Activated CD4-positive, alpha-beta memory T cell treated with anti-CD3 and anti-CD28 coated beads for 36 hours (primary cell): Measurements from ENCODE around the gene CCDC57. TPM values are rescaled to one million over a fixed set of nuclear protein-coding genes. Genes with fewer than 3 reads are reported as not detected.

ENCODE experiments used
- CTCF ChIA-PET: fragments of 350-600 bp; sonication (Branson Sonifier 250); formaldehyde crosslinking; loops from one replicate; lab custom pipeline; 2021; ENCODE audit warnings: antibody characterized with exemption, inconsistent platforms; lab: Charles Lee
- POLR2A ChIA-PET: fragments of 350-600 bp; sonication (Branson Sonifier 250); formaldehyde crosslinking; loops from one replicate; lab custom pipeline; 2021; ENCODE audit warnings: antibody characterized with exemption; lab: Charles Lee
- DNase-seq: peaks from one replicate; pipeline ENCODE4 v3.0.0-alpha.2; 2020
- H3K27ac Mint-ChIP-seq: one replicate; pipeline ENCODE4 v1.8.0; 2021; ENCODE audit warnings: mixed read lengths
- H3K27me3 Mint-ChIP-seq: one replicate; pipeline ENCODE4 v1.8.0; 2021; ENCODE audit warnings: mixed read lengths
- H3K36me3 Mint-ChIP-seq: one replicate; pipeline ENCODE4 v1.8.0; 2021; ENCODE audit warnings: mixed read lengths
- H3K4me1 Mint-ChIP-seq: one replicate; pipeline ENCODE4 v1.8.0; 2021; ENCODE audit warnings: low read depth, mixed read lengths
- H3K4me3 Mint-ChIP-seq: one replicate; pipeline ENCODE4 v1.8.0; 2021; ENCODE audit warnings: mild to moderate bottlenecking, mixed read lengths
- H3K9me3 Mint-ChIP-seq: one replicate; pipeline ENCODE4 v1.8.0; 2021; ENCODE audit warnings: mixed read lengths
- intact Hi-C: fragments of 100-400 bp; cut with micrococcal nuclease; formaldehyde crosslinking; loops from one replicate; pipeline ENCODE4 v1.15.1; 2023
- total RNA-seq, 2 experiments: library from RNA; stranded (reverse); gene quantifications; one replicate each; pipeline ENCODE4 v1.2.3, GENCODE V29; 2021

Gene CCDC57
- total RNA-seq, 2 experiments from 2014 or later, result 49.6 to 51.7 TPM

DNA sequence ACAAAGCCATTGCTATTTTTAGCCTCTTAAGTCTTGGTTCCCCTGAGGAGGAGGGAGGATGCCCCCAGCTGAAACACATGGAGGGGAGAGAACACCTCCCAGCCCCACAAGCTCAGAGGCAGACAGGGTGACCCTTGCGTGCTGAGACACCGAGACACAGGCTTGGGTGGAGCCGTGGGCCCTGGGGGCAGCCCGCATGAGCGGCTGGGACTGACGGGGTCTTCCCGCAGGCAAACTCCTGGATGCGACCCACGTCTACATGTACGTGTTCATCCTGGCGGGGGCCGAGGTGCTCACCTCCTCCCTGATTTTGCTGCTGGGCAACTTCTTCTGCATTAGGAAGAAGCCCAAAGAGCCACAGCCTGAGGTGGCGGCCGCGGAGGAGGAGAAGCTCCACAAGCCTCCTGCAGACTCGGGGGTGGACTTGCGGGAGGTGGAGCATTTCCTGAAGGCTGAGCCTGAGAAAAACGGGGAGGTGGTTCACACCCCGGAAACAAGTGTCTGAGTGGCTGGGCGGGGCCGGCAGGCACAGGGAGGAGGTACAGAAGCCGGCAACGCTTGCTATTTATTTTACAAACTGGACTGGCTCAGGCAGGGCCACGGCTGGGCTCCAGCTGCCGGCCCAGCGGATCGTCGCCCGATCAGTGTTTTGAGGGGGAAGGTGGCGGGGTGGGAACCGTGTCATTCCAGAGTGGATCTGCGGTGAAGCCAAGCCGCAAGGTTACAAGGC lies 26.0 kb upstream of the CCDC57 start:
- intact Hi-C loops, result loop anchor here (2.0 kb wide), 1 partner anchor 180 kb away; the partner anchor contains the start of genes HEXD and OGFOD3
- Mint-ChIP-seq H3K36me3 (peaks cover 25% of the 10 kb centered on the region), H3K27me3 (no peaks in the 10 kb centered on the region), H3K9me3 (no peaks in the 10 kb centered on the region), H3K27ac (peak overlapping the region; percentile 75), H3K4me1 (peaks cover 64% of the 10 kb centered on the region), H3K4me3 (peak overlapping the region; percentile 60)
- peak; percentile 87 for DNase-seq
- CTCF ChIA-PET, result interaction anchor here (1.0 to 3.8 kb wide), 5 partner anchors 33 to 113 kb away, joined by 3 to 19 read pairs (median 7); no protein-coding TSS in a partner anchor
- POLR2A ChIA-PET, result interaction anchor here (0.5 to 1.0 kb wide), 4 partner anchors 25 to 166 kb away, joined by 3 to 4 read pairs (median 3); no protein-coding TSS in a partner anchor

- POLR2A ChIA-PET, result interaction anchor here (0.5 to 1.0 kb wide), 3 partner anchors 24 to 165 kb away, joined by 3 to 4 read pairs (median 3); no protein-coding TSS in a partner anchor
- peak overlapping the region; percentile 60 for H3K4me3 Mint-ChIP-seq
- peaks cover 63% of the 10 kb centered on the region for H3K4me1 Mint-ChIP-seq
- CTCF ChIA-PET, result interaction anchor here (1.0 to 3.8 kb wide), 6 partner anchors 32 to 114 kb away, joined by 3 to 19 read pairs (median 8); partner anchors contain the start of gene SECTM1
- no peak for DNase-seq
- H3K27me3 Mint-ChIP-seq, result no peaks in the 10 kb centered on the region
- intact Hi-C loops, result loop anchor here (2.0 kb wide), 1 partner anchor 181 kb away; the partner anchor contains the start of genes HEXD and OGFOD3
- peak overlapping the region; percentile 75 for H3K27ac Mint-ChIP-seq
- H3K36me3 Mint-ChIP-seq, result peaks cover 19% of the 10 kb centered on the region
- no peaks in the 10 kb centered on the region for H3K9me3 Mint-ChIP-seq
Measured at GRCh38 chr17:82237746-82238471, 25.3 kb upstream of the CCDC57 start.

DNA sequence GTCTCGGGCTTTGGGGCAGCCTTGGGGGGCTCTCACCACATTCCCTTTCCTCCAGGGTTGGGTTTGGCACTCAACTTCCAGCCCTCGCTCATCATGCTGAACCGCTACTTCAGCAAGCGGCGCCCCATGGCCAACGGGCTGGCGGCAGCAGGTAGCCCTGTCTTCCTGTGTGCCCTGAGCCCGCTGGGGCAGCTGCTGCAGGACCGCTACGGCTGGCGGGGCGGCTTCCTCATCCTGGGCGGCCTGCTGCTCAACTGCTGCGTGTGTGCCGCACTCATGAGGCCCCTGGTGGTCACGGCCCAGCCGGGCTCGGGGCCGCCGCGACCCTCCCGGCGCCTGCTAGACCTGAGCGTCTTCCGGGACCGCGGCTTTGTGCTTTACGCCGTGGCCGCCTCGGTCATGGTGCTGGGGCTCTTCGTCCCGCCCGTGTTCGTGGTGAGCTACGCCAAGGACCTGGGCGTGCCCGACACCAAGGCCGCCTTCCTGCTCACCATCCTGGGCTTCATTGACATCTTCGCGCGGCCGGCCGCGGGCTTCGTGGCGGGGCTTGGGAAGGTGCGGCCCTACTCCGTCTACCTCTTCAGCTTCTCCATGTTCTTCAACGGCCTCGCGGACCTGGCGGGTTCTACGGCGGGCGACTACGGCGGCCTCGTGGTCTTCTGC lies 24.6 kb upstream of the CCDC57 start:
- intact Hi-C loops, result no loop called here
- Mint-ChIP-seq H3K4me3 (no peak overlapping the region), H3K27ac (no peak overlapping the region), H3K36me3 (peaks cover 14% of the 10 kb centered on the region), H3K27me3 (no peaks in the 10 kb centered on the region), H3K4me1 (peaks cover 57% of the 10 kb centered on the region), H3K9me3 (no peaks in the 10 kb centered on the region)
- ChIA-PET POLR2A (interaction anchor here (0.7 to 1.0 kb wide), 2 partner anchors 61 kb away, joined by 3 read pairs; no protein-coding TSS in a partner anchor), CTCF (interaction anchor here (1.0 to 3.8 kb wide), 22 partner anchors 10 to 199 kb away, joined by 3 to 23 read pairs (median 6); partner anchors contain the start of genes CCDC57, CD7, DCXR and HEXD)
- DNase-seq, result no peak

- intact Hi-C loops, result loop anchor here (1.0 kb wide), 1 partner anchor 85 kb away; no protein-coding TSS in a partner anchor
- peak; percentile 79 for DNase-seq
- POLR2A ChIA-PET, result interaction anchor here (0.7 to 1.7 kb wide), 5 partner anchors 37 to 87 kb away, joined by 3 to 8 read pairs (median 4); partner anchors contain the start of gene CSNK1D
Measured at GRCh38 chr17:82236142-82236971, 23.7 kb upstream of the CCDC57 start.

GRCh38 chr17:82235775-82236141 lies 23.1 kb upstream of the CCDC57 start:
- Mint-ChIP-seq H3K4me3 (no peak overlapping the region), H3K27me3 (no peaks in the 10 kb centered on the region), H3K36me3 (peaks cover 11% of the 10 kb centered on the region), H3K27ac (no peak overlapping the region), H3K4me1 (peaks cover 44% of the 10 kb centered on the region), H3K9me3 (no peaks in the 10 kb centered on the region)
- intact Hi-C loops, result loop anchor here (1.0 kb wide), 1 partner anchor 86 kb away; no protein-coding TSS in a partner anchor
- CTCF ChIA-PET, result interaction anchor here (0.6 to 3.8 kb wide), 33 partner anchors 9 to 206 kb away, joined by 3 to 23 read pairs (median 5); partner anchors contain the start of genes CCDC57, CD7, DCXR and HEXD
- POLR2A ChIA-PET, result interaction anchor here (1.0 to 1.7 kb wide), 4 partner anchors 37 to 88 kb away, joined by 3 to 8 read pairs (median 6); partner anchors contain the start of gene CSNK1D
- DNase-seq, result no peak

More at GRCh38 chr17:82236142-82236971, 23.7 kb upstream of the CCDC57 start:
- Mint-ChIP-seq H3K4me3 (no peak overlapping the region), H3K27me3 (no peaks in the 10 kb centered on the region), H3K4me1 (peaks cover 50% of the 10 kb centered on the region), H3K27ac (no peak overlapping the region), H3K9me3 (no peaks in the 10 kb centered on the region), H3K36me3 (peaks cover 12% of the 10 kb centered on the region)
- CTCF ChIA-PET, result interaction anchor here (0.5 to 3.8 kb wide), 35 partner anchors 8 to 207 kb away, joined by 3 to 23 read pairs (median 5); partner anchors contain the start of genes CCDC57, CD7, DCXR and HEXD

GRCh38 chr17:82235056-82235774 lies 22.6 kb upstream of the CCDC57 start:
- ChIA-PET POLR2A (interaction anchor here (0.8 to 1.7 kb wide), 4 partner anchors 64 to 88 kb away, joined by 3 to 8 read pairs (median 6); no protein-coding TSS in a partner anchor), CTCF (interaction anchor here (1.0 to 3.8 kb wide), 16 partner anchors 9 to 204 kb away, joined by 3 to 23 read pairs (median 7); partner anchors contain the start of genes CD7, HEXD and RAC3)
- no peak overlapping the region for H3K27ac Mint-ChIP-seq
- no peaks in the 10 kb centered on the region for H3K9me3 Mint-ChIP-seq
- no peak overlapping the region for H3K4me3 Mint-ChIP-seq
- peaks cover 11% of the 10 kb centered on the region for H3K36me3 Mint-ChIP-seq
- H3K4me1 Mint-ChIP-seq, result peaks cover 39% of the 10 kb centered on the region
- intact Hi-C loops, result no loop called here
- DNase-seq, result no peak
- H3K27me3 Mint-ChIP-seq, result no peaks in the 10 kb centered on the region

DNA sequence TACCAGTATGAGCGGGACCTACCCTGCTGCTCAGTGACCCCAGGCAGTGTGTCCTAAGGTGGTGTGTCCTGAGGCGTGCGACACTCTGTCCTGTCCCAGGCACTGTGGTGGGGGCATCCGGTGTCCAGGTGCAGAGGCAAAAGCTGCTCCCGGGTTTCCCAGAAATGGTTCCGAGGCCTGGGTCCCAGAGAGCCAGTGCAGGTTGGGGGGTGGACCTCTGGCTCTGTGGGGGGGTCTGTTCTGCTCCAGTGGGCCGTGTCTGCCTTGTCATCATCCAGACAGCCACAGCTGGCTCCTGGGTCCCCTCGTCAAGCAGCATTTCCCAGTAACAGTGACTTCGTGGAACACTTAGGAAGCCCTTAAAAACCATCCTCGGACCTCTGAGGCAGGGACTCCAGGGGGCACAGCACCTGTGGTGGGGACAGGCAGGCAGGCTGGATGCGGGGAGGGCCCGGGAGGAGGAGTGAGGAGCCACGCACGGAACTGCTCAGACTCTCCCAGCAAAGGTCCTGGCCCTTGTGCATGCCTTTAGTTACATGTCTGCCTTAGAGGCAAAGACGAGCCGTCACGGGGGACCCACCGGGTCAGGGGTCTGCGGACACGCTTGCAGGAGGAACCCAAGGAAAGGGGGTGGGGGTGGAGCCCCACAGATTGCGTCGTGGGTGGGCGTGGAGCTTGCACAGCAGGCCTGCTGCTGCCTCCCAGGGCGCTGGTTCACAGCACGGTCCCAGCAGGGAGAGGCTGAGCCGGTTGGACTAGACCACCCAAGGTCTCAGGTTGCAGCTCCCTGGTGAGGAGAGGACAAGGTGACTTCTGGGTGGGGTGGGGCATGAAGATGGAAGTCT lies 21.8 kb upstream of the CCDC57 start:
- no peak overlapping the region for H3K27ac Mint-ChIP-seq
- ChIA-PET CTCF (interaction anchor here (1.0 to 2.5 kb wide), 6 partner anchors 13 to 183 kb away, joined by 3 to 11 read pairs (median 7); partner anchors contain the start of gene HEXD), POLR2A (interaction anchor here (0.8 kb wide), 1 partner anchor 64 kb away, joined by 3 read pairs; no protein-coding TSS in a partner anchor)
- H3K4me3 Mint-ChIP-seq, result no peak overlapping the region
- no peaks in the 10 kb centered on the region for H3K27me3 Mint-ChIP-seq
- H3K9me3 Mint-ChIP-seq, result no peaks in the 10 kb centered on the region
- intact Hi-C loops, result no loop called here
- H3K4me1 Mint-ChIP-seq, result peaks cover 40% of the 10 kb centered on the region
- peaks cover 15% of the 10 kb centered on the region for H3K36me3 Mint-ChIP-seq
- DNase-seq, result no peak

DNA sequence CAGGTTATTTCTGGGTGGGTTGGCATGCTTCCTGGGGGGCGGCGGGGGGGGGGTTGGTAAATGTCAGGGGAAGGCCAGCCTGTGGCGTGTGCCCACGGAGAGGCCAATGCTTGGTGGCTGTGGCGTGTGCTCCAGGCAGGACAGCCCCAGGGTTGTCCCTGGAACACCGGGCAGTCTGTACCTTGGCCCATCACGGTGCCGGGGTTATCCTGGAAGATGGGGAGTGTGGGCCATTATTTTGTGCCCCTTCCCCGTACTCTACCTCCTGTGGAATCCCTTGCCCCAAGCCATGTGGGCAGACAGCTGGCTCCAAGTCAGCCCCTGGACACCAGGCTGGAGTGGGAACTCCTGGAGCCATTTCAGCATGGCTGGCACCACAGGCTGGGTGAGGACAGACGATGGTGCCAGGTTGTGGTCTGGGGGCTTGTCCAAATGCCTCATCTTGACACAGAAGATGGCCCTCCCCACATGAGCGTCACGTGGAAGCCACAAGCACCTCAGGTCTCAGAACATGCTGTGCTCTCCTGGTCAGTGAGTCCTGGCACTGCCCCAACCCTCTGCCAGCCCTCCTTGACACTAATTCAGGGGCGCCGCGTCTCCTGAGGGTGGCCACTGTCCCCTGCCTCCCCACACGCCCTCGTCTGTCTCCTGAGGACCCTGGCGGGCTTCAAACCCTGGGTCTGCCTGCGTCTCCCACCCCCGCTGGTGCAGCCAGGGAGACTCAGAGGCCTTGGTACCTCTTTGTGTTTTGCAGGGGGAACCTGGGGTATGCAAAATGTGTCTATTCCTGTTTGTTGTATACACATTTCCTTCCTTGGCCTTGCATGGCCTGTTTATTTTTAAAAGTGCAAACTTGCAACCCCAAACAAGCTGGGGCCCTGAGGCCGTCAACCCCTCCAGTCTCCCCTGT lies 20.5 kb upstream of the CCDC57 start:
- intact Hi-C loops, result no loop called here
- Mint-ChIP-seq H3K36me3 (peaks cover 9% of the 10 kb centered on the region), H3K27ac (no peak overlapping the region), H3K4me1 (peaks cover 28% of the 10 kb centered on the region), H3K27me3 (no peaks in the 10 kb centered on the region), H3K4me3 (no peak overlapping the region), H3K9me3 (no peaks in the 10 kb centered on the region)
- ChIA-PET CTCF (interaction anchor here (0.6 kb wide), 2 partner anchors 67 to 84 kb away, joined by 3 to 5 read pairs; no protein-coding TSS in a partner anchor), POLR2A (no interaction called here)
- DNase-seq, result no peak
